CD14-positive monocyte (primary cell): Measurements from ENCODE around the gene FKBP6. TPM values are rescaled to one million over a fixed set of nuclear protein-coding genes. Genes with fewer than 3 reads are reported as not detected.
"Not testable (repeated sequence)": the region's sequence is repeated elsewhere in the genome, so short reads cannot be mapped to it uniquely, and the experiment has no call there.

Experiments
- DNase-seq, 3 donors: peaks; one replicate each; pipeline ENCODE4 v3.0.0-alpha.2; 2011 to 2022
- H2AFZ ChIP-seq: 2 replicates; pipeline ENCODE4 v1.6.0; 2012; ENCODE audit warnings: mild to moderate bottlenecking, low read depth, low read length, inconsistent platforms; ENCODE audit not compliant: insufficient read depth, poor library complexity, severe bottlenecking
- H3K27ac ChIP-seq, 2 donors: 1 replicate in 1 of 2; 2 replicates in 1 of 2; pipeline ENCODE4 v1.5.1; 2012 to 2013; ENCODE audit warnings: low read length in 2 of 2, control low read depth in 1 of 2, inconsistent platforms in 1 of 2, low read depth in 1 of 2, mild to moderate bottlenecking in 1 of 2
- H3K27me3 ChIP-seq, 2 donors: one replicate each; pipeline versions ENCODE4 v1.6.0 to v1.6.1; 2011 to 2013; ENCODE audit warnings: low read length in 2 of 2; ENCODE audit not compliant: control insufficient read depth in 2 of 2, insufficient read depth in 2 of 2
- H3K36me3 ChIP-seq, 2 donors: replicated peaks in 1 of 2; 1 replicate in 1 of 2; 2 replicates in 1 of 2; pipeline versions ENCODE4 v1.5.1 to v1.6.1; 2012 to 2013; ENCODE audit warnings: low read length in 2 of 2, control low read depth in 1 of 2, inconsistent platforms in 1 of 2, mild to moderate bottlenecking in 1 of 2; ENCODE audit not compliant: insufficient read depth in 2 of 2, control insufficient read depth in 1 of 2
- H3K4me1 ChIP-seq, 2 donors: 1 replicate in 1 of 2; 2 replicates in 1 of 2; pipeline versions ENCODE4 v1.5.1 to v1.6.1; 2012 to 2013; ENCODE audit warnings: low read length in 2 of 2, control low read depth in 1 of 2, inconsistent platforms in 1 of 2, mild to moderate bottlenecking in 1 of 2, moderate library complexity in 1 of 2; ENCODE audit not compliant: insufficient read depth in 2 of 2, control insufficient read depth in 1 of 2
- H3K4me2 ChIP-seq: replicated peaks from 2 replicates; pipeline ENCODE3; 2012; ENCODE audit warnings: low read length, moderate library complexity, mild to moderate bottlenecking; ENCODE audit not compliant: poor library complexity, severe bottlenecking; ENCODE audit errors: extremely low read depth
- H3K4me3 ChIP-seq, 3 experiments: fragments of 200-600 bp in 1 of 3; sonication (generic) in 1 of 3; replicated peaks in 1 of 3; 1 replicate in 2 of 3; 2 replicates in 1 of 3; pipeline ENCODE4 v1.5.1; 2011 to 2013; ENCODE audit warnings: low read length in 3 of 3, mild to moderate bottlenecking in 3 of 3, control low read depth in 2 of 3, low read depth in 2 of 3, inconsistent platforms in 1 of 3, moderate library complexity in 1 of 3
- H3K79me2 ChIP-seq: 2 replicates; pipeline ENCODE4 v1.6.0; 2012; ENCODE audit warnings: mild to moderate bottlenecking, control low read depth, inconsistent platforms, low read length, moderate library complexity; ENCODE audit not compliant: insufficient read depth
- H3K9ac ChIP-seq: 2 replicates; pipeline ENCODE4 v1.6.0; 2017; ENCODE audit warnings: low read length, mild to moderate bottlenecking; ENCODE audit not compliant: insufficient read depth, poor library complexity, severe bottlenecking
- H3K9me3 ChIP-seq, 2 donors: replicated peaks in 1 of 2; 1 replicate in 1 of 2; 2 replicates in 1 of 2; pipeline versions ENCODE4 v1.5.1 to v1.6.1; 2012 to 2013; ENCODE audit warnings: low read length in 2 of 2, control low read depth in 1 of 2; ENCODE audit not compliant: control insufficient read depth in 1 of 2, insufficient read depth in 1 of 2
- H4K20me1 ChIP-seq: 2 replicates; pipeline ENCODE4 v1.6.0; 2012; ENCODE audit warnings: mild to moderate bottlenecking, low read length, control low read depth, moderate library complexity; ENCODE audit not compliant: insufficient read depth
- H3K27ac Mint-ChIP-seq, 7 donors: one replicate each; pipeline ENCODE4 v1.8.0; 2020; ENCODE audit warnings: mild to moderate bottlenecking in 7 of 7, mixed read lengths in 7 of 7, moderate library complexity in 6 of 7, inconsistent platforms in 2 of 7
- H3K27me3 Mint-ChIP-seq, 3 donors: one replicate each; pipeline ENCODE4 v1.8.0; 2021 to 2022; ENCODE audit warnings: low read depth in 3 of 3, mild to moderate bottlenecking in 3 of 3, mixed read lengths in 3 of 3, moderate library complexity in 3 of 3, inconsistent platforms in 1 of 3
- H3K36me3 Mint-ChIP-seq, 2 donors: one replicate each; pipeline ENCODE4 v1.8.0; 2020; ENCODE audit warnings: mixed read lengths in 2 of 2, inconsistent platforms in 1 of 2, mild to moderate bottlenecking in 1 of 2
- H3K4me1 Mint-ChIP-seq: one replicate; pipeline ENCODE4 v1.8.0; 2020; ENCODE audit warnings: mild to moderate bottlenecking, mixed read lengths
- H3K4me3 Mint-ChIP-seq, 2 donors: one replicate each; pipeline ENCODE4 v1.8.0; 2020; ENCODE audit warnings: mild to moderate bottlenecking in 2 of 2, mixed read lengths in 2 of 2, moderate library complexity in 1 of 2
- H3K9me3 Mint-ChIP-seq, 7 donors: one replicate each; pipeline ENCODE4 v1.8.0; 2020 to 2022; ENCODE audit warnings: mixed read lengths in 7 of 7, mild to moderate bottlenecking in 6 of 7, moderate library complexity in 6 of 7, inconsistent platforms in 2 of 7
- CTCF ChIP-seq: fragments of 200-600 bp; IDR thresholded peaks from one replicate; pipeline ENCODE4 v1.8.0; 2022; ENCODE audit warnings: antibody characterized with exemption, mild to moderate bottlenecking
- WGBS: methylation state at CpG from one replicate; pipeline ENCODE4 v1.1.5; 2013; ENCODE audit warnings: missing lambda C conversion rate; ENCODE audit not compliant: insufficient coverage; 5-methylcytosine and 5-hydroxymethylcytosine counted together
- intact Hi-C, 2 donors: fragments of 100-400 bp; cut with micrococcal nuclease; formaldehyde crosslinking; loops; one replicate each; pipeline versions ENCODE4 v1.15.0 to v1.15.1; 2023
- polyA plus RNA-seq, 3 donors: library from polyadenylated mRNA; depleted of rRNA in 1 of 3; unstranded in 2 of 3; stranded (reverse) in 1 of 3; fragments of 300-500 nt in 2 of 3; fragments of >200 nt in 1 of 3; fragmentation: Illumina TruSeq in 2 of 3; gene quantifications; 1 replicate in 2 of 3; 2 replicates in 1 of 3; pipeline ENCODE4 v1.2.3, GENCODE V29; 2012 to 2021

FKBP6 gene
- polyA plus RNA-seq, 3 donors = 0.17 TPM; not detected in 2

GRCh38 chr7:73397521-73398281 lies 69.7 kb downstream of the FKBP6 start:
- H3K36me3 Mint-ChIP-seq = no peaks in the 10 kb centered on the region
- no peak for TF ChIP-seq CTCF
- intact Hi-C loops = no loop called here
- H3K9me3 Mint-ChIP-seq = peaks cover 0 to 4% (median 0%) of the 10 kb centered on the region in 7 donors
- no peak for DNase-seq
- peak overlapping the region; percentile 53 to 85 for H3K4me3 Mint-ChIP-seq
- Histone ChIP-seq H3K4me2 (peak overlapping the region; percentile 44), H3K36me3 (no peaks in the 10 kb centered on the region), H4K20me1 (no peaks in the 10 kb centered on the region), H3K4me1 (peaks cover 0 to 11% of the 10 kb centered on the region in 2 donors), H3K79me2 (no peaks in the 10 kb centered on the region), H3K9me3 (no peaks in the 10 kb centered on the region), H2AFZ (peak overlapping the region; percentile 81), H3K27me3 (no peaks in the 10 kb centered on the region), H3K27ac (no peak overlapping the region), H3K4me3 (peak overlapping the region in 1 of 3 experiments; percentile 46), H3K9ac (no peak overlapping the region)
- peaks cover 10% of the 10 kb centered on the region for H3K4me1 Mint-ChIP-seq
- WGBS = 18% methylated on average over 10 of the region's 14 CpGs
- H3K27me3 Mint-ChIP-seq = peaks cover 2 to 6% (median 2%) of the 10 kb centered on the region in 3 donors
- H3K27ac Mint-ChIP-seq = peak overlapping the region in 1 of 7 donors; percentile 58

- H3K9me3 Mint-ChIP-seq, H3K36me3 ChIP-seq, H3K27me3 ChIP-seq, H3K27me3 Mint-ChIP-seq, H4K20me1 ChIP-seq, H3K27ac ChIP-seq, intact Hi-C loops, H3K27ac Mint-ChIP-seq, H3K36me3 Mint-ChIP-seq, H3K9ac ChIP-seq, H3K4me1 Mint-ChIP-seq, H3K79me2 ChIP-seq, H3K9me3 ChIP-seq: not testable (repeated sequence)
- Histone ChIP-seq H3K4me3 (peak overlapping the region in 2 of 3 experiments; percentile 16 to 60), H3K4me1 (peaks cover 0 to 11% of the 10 kb centered on the region in 2 donors), H3K4me2 (peak overlapping the region; percentile 56), H2AFZ (peak overlapping the region; percentile 56)
- WGBS = 54% methylated on average over 13 of the region's 19 CpGs
- peak overlapping the region; percentile 68 to 85 for H3K4me3 Mint-ChIP-seq
- peak; percentile 34 to 46 (median 34) for DNase-seq
These were observed 71.5 kb downstream of the FKBP6 start for GRCh38 chr7:73399185-73400050.

GRCh38 chr7:73404860-73405259 lies 76.9 kb downstream of the FKBP6 start:
- H3K4me3 Mint-ChIP-seq, DNase-seq, H2AFZ ChIP-seq, H3K27ac ChIP-seq, H3K4me2 ChIP-seq, H3K27me3 Mint-ChIP-seq, H3K27me3 ChIP-seq, H3K27ac Mint-ChIP-seq, H4K20me1 ChIP-seq, H3K36me3 Mint-ChIP-seq, H3K36me3 ChIP-seq, H3K9ac ChIP-seq, H3K9me3 Mint-ChIP-seq, H3K79me2 ChIP-seq, H3K4me1 ChIP-seq, H3K4me3 ChIP-seq, H3K4me1 Mint-ChIP-seq, intact Hi-C loops, H3K9me3 ChIP-seq: not testable (repeated sequence)
- WGBS = 80% methylated on average over 1 of the region's 3 CpGs
